HepG2 (cell line): Measurements from ENCODE around the gene CKS1B. TPM values are rescaled to one million over a fixed set of nuclear protein-coding genes. Genes with fewer than 3 reads are reported as not detected.

ENCODE experiments used
- ATF3 ChIP-seq: sonication (generic); formaldehyde crosslinking; IDR thresholded peaks from 2 replicates; pipeline ENCODE4 v1.4.0; 2020; ENCODE audit warnings: missing genetic modification reagents
- GABPA ChIP-seq, 2 experiments: IDR thresholded peaks; 2 replicates each; pipeline ENCODE4 v1.6.1; 2011 to 2016; ENCODE audit warnings: low read depth in 2 of 2, low read length in 1 of 2, missing biosample characterization in 1 of 2, missing genetic modification characterization in 1 of 2
- HBP1 ChIP-seq: IDR thresholded peaks from 2 replicates; pipeline ENCODE4 v1.6.1; 2016; ENCODE audit warnings: low read depth, control low read depth
- IKZF1 ChIP-seq: fragments of 450-650 bp; IDR thresholded peaks from 2 replicates; pipeline ENCODE4 v1.7.1; 2016
- MATR3 ChIP-seq: sonication (generic); formaldehyde crosslinking; IDR thresholded peaks from 2 replicates; pipeline ENCODE4 v1.4.0; 2020; ENCODE audit warnings: missing genetic modification reagents
- NR2F1 ChIP-seq, 2 experiments: fragments of 450-650 bp in 1 of 2; formaldehyde crosslinking in 1 of 2; IDR thresholded peaks; 2 replicates each; pipeline versions ENCODE4 v1.5.0 to v1.6.1; 2016 to 2020; ENCODE audit warnings: mild to moderate bottlenecking in 1 of 2, missing compliant biosample characterization in 1 of 2, missing genetic modification reagents in 1 of 2, moderate library complexity in 1 of 2
- POLR2G ChIP-seq: fragments of 200-400 bp; formaldehyde crosslinking; IDR thresholded peaks from 2 replicates; pipeline ENCODE4 v1.6.1; 2018; ENCODE audit warnings: mild to moderate bottlenecking, low read depth, low read length, moderate library complexity
- PRDM4 ChIP-seq: sonication (generic); formaldehyde crosslinking; IDR thresholded peaks from 2 replicates; pipeline ENCODE4 v1.9.0; 2021; ENCODE audit warnings: missing genetic modification reagents, borderline replicate concordance
- THAP7 ChIP-seq: sonication (generic); formaldehyde crosslinking; IDR thresholded peaks from 2 replicates; pipeline ENCODE4 v1.8.1; 2023; ENCODE audit warnings: mild to moderate bottlenecking, missing genetic modification reagents
- ZBTB26 ChIP-seq: IDR thresholded peaks from 2 replicates; pipeline ENCODE4 v1.6.1; 2016; ENCODE audit warnings: missing compliant biosample characterization, missing genetic modification reagents, borderline replicate concordance
- ZNF274 ChIP-seq: sonication (generic); formaldehyde crosslinking; IDR thresholded peaks from 2 replicates; pipeline ENCODE4 v1.5.1; 2020; ENCODE audit warnings: mild to moderate bottlenecking, missing genetic modification reagents
- ZNF326 ChIP-seq: sonication (generic); formaldehyde crosslinking; IDR thresholded peaks from 2 replicates; pipeline ENCODE4 v1.4.0; 2020; ENCODE audit warnings: missing genetic modification reagents, borderline replicate concordance
- ZNF607 ChIP-seq: sonication (generic); formaldehyde crosslinking; IDR thresholded peaks from 2 replicates; pipeline ENCODE4 v1.5.1; 2020; ENCODE audit warnings: missing genetic modification reagents, mild to moderate bottlenecking, borderline replicate concordance
- ZNF652 ChIP-seq: IDR thresholded peaks from 2 replicates; pipeline ENCODE4 v1.6.1; 2016; ENCODE audit warnings: low read depth, borderline replicate concordance
- ZSCAN20 ChIP-seq: sonication (generic); formaldehyde crosslinking; IDR thresholded peaks from 2 replicates; pipeline ENCODE4 v1.4.0; 2020; ENCODE audit warnings: missing genetic modification reagents, mild to moderate bottlenecking, borderline replicate concordance
- polyA plus RNA-seq, 8 experiments: library from polyadenylated mRNA; depleted of rRNA in 3 of 8; stranded (reverse) in 7 of 8; unstranded in 1 of 8; fragments of >200 nt; fragmentation: Illumina TruSeq in 4 of 8; extraction: Trizol in 4 of 8; gene quantifications; 2 replicates each; pipeline versions ENCODE4 v1.2.1 to v1.2.3, GENCODE V29; 2011 to 2016; ENCODE audit warnings: low read depth in 4 of 8, missing spikeins in 1 of 8, mixed read lengths in 1 of 8; ENCODE audit not compliant: insufficient read depth in 1 of 8
- total RNA-seq, 5 experiments: library from RNA; depleted of rRNA; stranded (reverse); fragments of >200 nt; fragmentation: Illumina TruSeq; extraction: Trizol; gene quantifications; 2 replicates each; pipeline ENCODE4 v1.2.3, GENCODE V29; 2016; ENCODE audit warnings: low read depth in 1 of 5
- TF ChIP-seq, protein P1 (sequence below): sonication (generic); formaldehyde crosslinking; IDR thresholded peaks from 2 replicates; pipeline ENCODE4 v1.5.0; 2020; ENCODE audit warnings: mild to moderate bottlenecking, missing genetic modification reagents

The CKS1B gene
- total and polyA plus RNA-seq, 2 of the 13 experiments (the other 11 are each of a cell fraction or from before 2014, with no cell fraction given) = 217 to 222 TPM

DNA sequence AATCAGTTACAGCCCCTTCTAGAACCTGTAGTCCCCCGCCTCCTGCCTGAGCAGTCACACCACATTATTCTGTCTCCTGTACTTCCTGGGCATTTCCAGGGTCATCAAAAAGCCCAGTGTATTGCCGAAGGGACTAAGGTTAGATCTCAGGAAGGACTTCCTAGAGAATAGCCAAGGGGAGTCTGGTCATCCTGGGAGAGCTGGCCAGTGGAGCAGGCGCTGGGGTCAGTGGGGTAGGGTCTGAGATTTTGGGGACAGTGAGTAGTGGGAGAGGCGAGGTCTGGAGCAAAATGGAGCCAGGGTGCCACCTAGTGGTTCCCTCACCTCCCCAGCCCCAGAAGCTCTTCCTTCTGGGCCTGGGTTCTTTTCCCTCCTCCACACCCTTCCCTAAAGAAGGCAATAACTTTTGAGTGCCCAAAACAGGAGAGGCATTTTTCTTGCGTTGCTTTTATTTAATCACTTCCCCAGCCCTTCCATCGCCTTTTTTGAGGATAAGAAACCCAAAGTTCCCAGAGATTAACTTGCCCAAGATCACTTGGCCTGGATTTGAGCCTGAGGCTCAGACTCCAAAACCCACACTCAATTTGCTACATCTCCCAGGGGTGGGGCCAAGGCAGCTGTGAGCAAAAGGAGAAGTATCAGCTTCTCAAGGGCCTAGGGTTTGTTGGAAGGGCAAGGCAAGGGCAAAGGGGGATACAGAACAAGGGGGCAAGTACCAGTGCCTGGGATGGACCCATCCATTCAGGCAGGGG is 30.7 kb upstream of the CKS1B start (continued):
- TF ChIP-seq ATF3 (CRISPR knock-in tag) (no peak), IKZF1 (no peak), ZNF274 (CRISPR knock-in tag) (no peak), POLR2G (no peak), GABPA (IDR thresholded peaks at IDR 0.05; ENCODE audit: low read depth, low read length) (no peak), GABPA (CRISPR knock-in tag; IDR thresholded peaks at IDR 0.05; ENCODE audit: low read depth) (no peak), ZSCAN20 (CRISPR knock-in tag) (no peak), ZNF652 (CRISPR knock-in tag) (no peak), ZNF607 (CRISPR knock-in tag) (no peak), THAP7 (no peak), ZBTB26 (CRISPR knock-in tag) (no peak), HBP1 (CRISPR knock-in tag) (no peak), MATR3 (CRISPR knock-in tag) (no peak), PRDM4 (CRISPR knock-in tag) (no peak), NR2F1 (CRISPR knock-in tag; IDR thresholded peaks at IDR 0.05) (no peak), ZNF326 (CRISPR knock-in tag) (no peak)
- TF ChIP-seq, protein P1, sequence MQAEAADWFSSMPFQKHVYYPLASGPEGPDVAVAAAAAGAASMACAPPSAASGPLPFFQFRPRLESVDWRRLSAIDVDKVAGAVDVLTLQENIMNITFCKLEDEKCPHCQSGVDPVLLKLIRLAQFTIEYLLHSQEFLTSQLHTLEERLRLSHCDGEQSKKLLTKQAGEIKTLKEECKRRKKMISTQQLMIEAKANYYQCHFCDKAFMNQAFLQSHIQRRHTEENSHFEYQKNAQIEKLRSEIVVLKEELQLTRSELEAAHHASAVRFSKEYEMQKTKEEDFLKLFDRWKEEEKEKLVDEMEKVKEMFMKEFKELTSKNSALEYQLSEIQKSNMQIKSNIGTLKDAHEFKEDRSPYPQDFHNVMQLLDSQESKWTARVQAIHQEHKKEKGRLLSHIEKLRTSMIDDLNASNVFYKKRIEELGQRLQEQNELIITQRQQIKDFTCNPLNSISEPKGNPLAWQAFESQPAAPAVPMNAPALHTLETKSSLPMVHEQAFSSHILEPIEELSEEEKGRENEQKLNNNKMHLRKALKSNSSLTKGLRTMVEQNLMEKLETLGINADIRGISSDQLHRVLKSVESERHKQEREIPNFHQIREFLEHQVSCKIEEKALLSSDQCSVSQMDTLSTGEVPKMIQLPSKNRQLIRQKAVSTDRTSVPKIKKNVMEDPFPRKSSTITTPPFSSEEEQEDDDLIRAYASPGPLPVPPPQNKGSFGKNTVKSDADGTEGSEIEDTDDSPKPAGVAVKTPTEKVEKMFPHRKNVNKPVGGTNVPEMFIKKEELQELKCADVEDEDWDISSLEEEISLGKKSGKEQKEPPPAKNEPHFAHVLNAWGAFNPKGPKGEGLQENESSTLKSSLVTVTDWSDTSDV = no peak
- TF ChIP-seq, all 625 proteins: peak for 16
